Measurements from ENCODE around the gene CCDC3. TPM values are rescaled to one million over a fixed set of nuclear protein-coding genes. Genes with fewer than 3 reads are reported as not detected.

Gene CCDC3
- polyA plus RNA-seq, 6 donors from 2014 or later = not detected

DNA sequence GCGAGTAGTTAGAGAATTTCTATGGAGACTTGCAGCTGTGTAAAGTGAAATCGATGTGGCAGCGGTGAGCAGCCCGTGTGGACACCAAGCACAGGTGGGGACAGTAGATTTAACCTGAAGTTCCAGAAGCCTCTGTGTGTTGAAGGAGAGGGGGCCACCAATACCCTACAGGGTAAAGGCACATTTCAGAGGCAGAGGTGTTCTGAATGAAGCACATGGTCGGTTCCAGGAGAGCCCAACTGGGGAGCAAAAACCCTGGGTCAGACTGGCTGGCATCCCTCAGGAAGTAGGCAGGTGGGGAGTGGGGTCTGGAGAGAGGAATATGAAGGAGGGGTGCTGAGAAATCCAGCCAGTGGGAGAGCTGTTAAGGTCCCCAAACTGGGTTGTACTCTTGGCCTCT is 76.6 kb downstream of the CCDC3 start:
- Mint-ChIP-seq H3K9me3 (peaks cover 0 to 17% (median 4%) of the 10 kb centered on the region in 7 donors), H3K4me1 (no peaks in the 10 kb centered on the region), H3K36me3 (no peaks in the 10 kb centered on the region), H3K4me3 (no peak overlapping the region), H3K27ac (no peak overlapping the region), H3K27me3 (peaks cover 5 to 24% (median 8%) of the 10 kb centered on the region in 3 donors)
- DNase-seq (no peak), ATAC-seq (ENCODE audit: low read depth in 2 of 2) (no peak)

- Mint-ChIP-seq H3K36me3 (no peaks in the 10 kb centered on the region), H3K27me3 (peaks cover 0 to 24% (median 8%) of the 10 kb centered on the region in 3 donors), H3K9me3 (peaks cover 0 to 17% (median 4%) of the 10 kb centered on the region in 7 donors), H3K27ac (no peak overlapping the region), H3K4me1 (no peaks in the 10 kb centered on the region), H3K4me3 (no peak overlapping the region)
- ATAC-seq (ENCODE audit: low read depth in 2 of 2) (no peak), DNase-seq (no peak)
Measured at GRCh38 chr10:12922117-12922900, 79.2 kb downstream of the CCDC3 start.

DNA sequence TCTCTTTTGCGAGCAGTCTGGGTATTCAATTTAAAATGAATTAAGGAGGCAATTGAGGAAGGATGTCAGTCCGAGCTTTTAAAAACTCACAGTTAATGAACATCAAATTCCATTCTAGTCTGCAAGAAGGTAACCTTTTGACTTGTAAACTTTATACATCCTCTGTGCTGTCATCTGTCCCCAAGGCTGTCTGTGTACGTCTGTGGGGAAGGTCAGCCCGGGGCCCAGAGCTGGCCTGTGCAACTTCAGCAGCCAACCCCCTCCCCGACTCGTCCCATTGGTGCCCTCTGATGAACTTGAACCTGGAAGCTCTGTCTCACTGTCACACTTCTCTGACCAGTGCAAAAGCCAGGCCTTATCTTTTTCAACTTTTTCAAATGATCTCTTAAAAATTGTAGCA is 80.3 kb downstream of the CCDC3 start:
- DNase-seq (no peak), ATAC-seq (ENCODE audit: low read depth in 2 of 2) (no peak)
- Mint-ChIP-seq H3K9me3 (peaks cover 0 to 5% (median 0%) of the 10 kb centered on the region in 7 donors), H3K27ac (peak overlapping the region in 1 of 6 donors; percentile 34), H3K4me1 (no peaks in the 10 kb centered on the region), H3K36me3 (no peaks in the 10 kb centered on the region), H3K4me3 (no peak overlapping the region), H3K27me3 (peaks cover 0 to 19% (median 8%) of the 10 kb centered on the region in 3 donors)

DNA sequence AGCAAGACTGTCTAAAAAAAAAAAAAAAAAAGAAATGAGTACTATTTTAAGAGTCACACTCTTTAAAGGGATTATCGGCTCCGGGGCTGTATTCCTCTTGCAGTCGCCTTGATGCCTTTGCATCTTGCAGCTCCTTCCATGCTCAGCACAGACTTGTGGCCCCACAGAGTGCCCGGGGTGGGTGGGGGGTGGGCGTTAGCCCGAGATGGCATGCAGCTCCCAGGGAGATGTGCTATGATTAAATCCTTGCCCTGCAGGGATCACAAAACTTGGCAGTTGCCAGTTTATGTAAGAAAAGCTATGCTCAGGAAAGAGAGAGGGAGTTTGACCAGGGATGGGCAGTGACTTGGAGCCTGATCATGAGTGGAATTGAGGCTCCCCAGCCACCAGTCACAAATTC is 81.9 kb downstream of the CCDC3 start:
- Mint-ChIP-seq H3K27me3 (peaks cover 0 to 18% (median 16%) of the 10 kb centered on the region in 3 donors), H3K27ac (no peak overlapping the region), H3K4me1 (no peaks in the 10 kb centered on the region)

DNA sequence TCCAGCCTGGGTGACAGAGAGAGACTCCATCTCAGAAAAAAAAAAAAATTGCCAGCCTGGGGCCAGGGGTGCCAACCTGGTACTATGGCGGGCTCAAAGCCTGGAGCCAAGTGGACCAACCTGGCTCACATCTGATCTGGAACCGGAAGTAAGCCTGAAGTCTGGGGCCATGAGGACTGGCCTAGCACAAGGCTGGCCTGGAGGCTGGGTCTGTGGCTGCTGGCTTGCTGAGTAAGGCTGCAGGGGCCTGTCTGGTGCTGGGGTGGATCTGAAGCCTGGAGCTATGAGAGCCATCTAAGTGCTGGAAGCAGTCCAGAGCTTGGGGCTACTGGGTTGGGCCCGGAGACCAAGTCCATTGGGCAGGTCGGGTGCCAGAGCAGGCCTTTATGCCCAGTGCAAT is 84.9 kb downstream of the CCDC3 start:
- Mint-ChIP-seq H3K4me1 (no peaks in the 10 kb centered on the region), H3K36me3 (peaks cover 5 to 11% of the 10 kb centered on the region in 2 donors), H3K4me3 (no peak overlapping the region), H3K27ac (no peak overlapping the region), H3K27me3 (peaks cover 7 to 37% (median 31%) of the 10 kb centered on the region in 3 donors), H3K9me3 (peaks cover 0 to 13% (median 5%) of the 10 kb centered on the region in 7 donors)
- no peak for DNase-seq
- ATAC-seq (ENCODE audit: low read depth in 2 of 2) = no peak

More for the DNA sequence above, 81.9 kb downstream of the CCDC3 start:
- H3K4me3 Mint-ChIP-seq = no peak overlapping the region
- no peaks in the 10 kb centered on the region for H3K9me3 Mint-ChIP-seq
- no peaks in the 10 kb centered on the region for H3K36me3 Mint-ChIP-seq
- ATAC-seq (ENCODE audit: low read depth in 2 of 2) (no peak), DNase-seq (no peak)

- Mint-ChIP-seq H3K27me3 (peaks cover 7 to 37% (median 37%) of the 10 kb centered on the region in 3 donors), H3K9me3 (peaks cover 0 to 14% (median 5%) of the 10 kb centered on the region in 7 donors), H3K4me3 (no peak overlapping the region), H3K36me3 (peaks cover 5 to 11% of the 10 kb centered on the region in 2 donors), H3K27ac (no peak overlapping the region), H3K4me1 (no peaks in the 10 kb centered on the region)
- ATAC-seq (ENCODE audit: low read depth in 2 of 2) (no peak), DNase-seq (no peak)
Measured at GRCh38 chr10:12915637-12916168, 85.8 kb downstream of the CCDC3 start.

DNA sequence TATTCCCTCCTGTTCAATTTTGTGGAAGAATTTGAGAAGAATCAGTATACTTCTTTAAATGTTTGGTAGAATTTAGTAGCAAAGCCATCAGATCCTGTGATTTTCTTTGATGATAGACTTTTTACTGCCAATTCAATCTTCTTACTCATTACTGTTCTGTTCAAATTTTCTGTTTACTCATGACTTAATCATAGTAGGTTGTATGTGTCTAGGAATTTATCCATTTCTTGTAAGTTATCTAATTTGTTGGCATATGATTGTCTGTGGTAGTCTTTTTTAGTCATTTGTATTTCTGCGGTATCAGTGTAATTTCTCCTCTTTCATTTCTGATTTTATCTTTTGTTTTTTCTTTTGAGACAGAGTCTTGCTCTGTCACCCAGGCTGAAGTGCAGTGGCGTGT is 87.4 kb downstream of the CCDC3 start:
- H3K9me3 Mint-ChIP-seq = peaks cover 0 to 14% (median 5%) of the 10 kb centered on the region in 7 donors
- peaks cover 7 to 37% (median 37%) of the 10 kb centered on the region in 3 donors for H3K27me3 Mint-ChIP-seq
- DNase-seq (no peak), ATAC-seq (ENCODE audit: low read depth in 2 of 2) (no peak)
- peaks cover 5 to 11% of the 10 kb centered on the region in 2 donors for H3K36me3 Mint-ChIP-seq
- H3K4me1 Mint-ChIP-seq = no peaks in the 10 kb centered on the region
- no peak overlapping the region for H3K4me3 Mint-ChIP-seq
- no peak overlapping the region for H3K27ac Mint-ChIP-seq

- H3K4me3 Mint-ChIP-seq = no peak overlapping the region
- H3K9me3 Mint-ChIP-seq = peaks cover 0 to 14% (median 5%) of the 10 kb centered on the region in 7 donors
- DNase-seq = no peak
- H3K27me3 Mint-ChIP-seq = peaks cover 17 to 50% (median 37%) of the 10 kb centered on the region in 3 donors
- no peaks in the 10 kb centered on the region for H3K4me1 Mint-ChIP-seq
- peak overlapping the region in 1 of 6 donors; percentile 12 for H3K27ac Mint-ChIP-seq
- H3K36me3 Mint-ChIP-seq = peaks cover 5 to 11% of the 10 kb centered on the region in 2 donors
- ATAC-seq (ENCODE audit: low read depth in 2 of 2) = no peak
Measured at GRCh38 chr10:12911795-12912194, 89.7 kb downstream of the CCDC3 start.

DNA sequence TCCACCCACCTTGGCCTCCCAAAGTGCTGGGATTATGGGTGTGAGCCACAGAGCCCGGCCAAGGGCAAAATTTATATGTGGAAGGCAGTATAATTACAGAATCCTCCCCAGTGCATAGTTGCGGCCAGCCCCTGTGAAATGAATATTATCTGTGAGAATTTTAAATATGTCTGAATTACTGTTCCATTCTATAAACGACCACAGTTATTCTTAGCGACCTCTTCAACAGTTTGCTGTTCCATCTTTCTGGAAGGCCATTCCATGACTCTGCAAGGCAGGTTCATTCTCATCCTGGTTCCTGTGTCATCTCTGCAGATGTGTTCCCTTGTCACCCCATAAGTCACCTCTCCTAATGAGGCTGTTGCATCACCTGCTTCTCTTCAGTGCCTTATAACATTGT is 90.7 kb downstream of the CCDC3 start:
- no peak overlapping the region for H3K27ac Mint-ChIP-seq
- no peak for ATAC-seq (ENCODE audit: low read depth in 2 of 2)

GRCh38 chr10:12909836-12910185 is 91.7 kb downstream of the CCDC3 start:
- H3K4me3 Mint-ChIP-seq = no peak overlapping the region
- peaks cover 24 to 57% (median 38%) of the 10 kb centered on the region in 3 donors for H3K27me3 Mint-ChIP-seq
- H3K36me3 Mint-ChIP-seq = peaks cover 5 to 11% of the 10 kb centered on the region in 2 donors
- no peak overlapping the region for H3K27ac Mint-ChIP-seq
- H3K4me1 Mint-ChIP-seq = no peaks in the 10 kb centered on the region
- ATAC-seq (ENCODE audit: low read depth in 2 of 2) (no peak), DNase-seq (no peak)
- peaks cover 0 to 14% (median 5%) of the 10 kb centered on the region in 7 donors for H3K9me3 Mint-ChIP-seq

More for the DNA sequence above, 90.7 kb downstream of the CCDC3 start:
- Mint-ChIP-seq H3K27me3 (peaks cover 19 to 59% (median 41%) of the 10 kb centered on the region in 3 donors), H3K4me1 (no peaks in the 10 kb centered on the region), H3K4me3 (no peak overlapping the region), H3K36me3 (peaks cover 5 to 11% of the 10 kb centered on the region in 2 donors), H3K9me3 (peaks cover 0 to 14% (median 5%) of the 10 kb centered on the region in 7 donors)
- DNase-seq = no peak

- ATAC-seq (ENCODE audit: low read depth in 2 of 2) (no peak), DNase-seq (no peak)
- no peak overlapping the region for H3K27ac Mint-ChIP-seq
- H3K4me1 Mint-ChIP-seq = no peaks in the 10 kb centered on the region
- peaks cover 24 to 52% (median 33%) of the 10 kb centered on the region in 3 donors for H3K27me3 Mint-ChIP-seq
- H3K4me3 Mint-ChIP-seq = no peak overlapping the region
- H3K36me3 Mint-ChIP-seq = peaks cover 5 to 11% of the 10 kb centered on the region in 2 donors
- H3K9me3 Mint-ChIP-seq = peaks cover 0 to 14% (median 5%) of the 10 kb centered on the region in 7 donors
Measured at GRCh38 chr10:12909182-12909835, 92.2 kb downstream of the CCDC3 start.

DNA sequence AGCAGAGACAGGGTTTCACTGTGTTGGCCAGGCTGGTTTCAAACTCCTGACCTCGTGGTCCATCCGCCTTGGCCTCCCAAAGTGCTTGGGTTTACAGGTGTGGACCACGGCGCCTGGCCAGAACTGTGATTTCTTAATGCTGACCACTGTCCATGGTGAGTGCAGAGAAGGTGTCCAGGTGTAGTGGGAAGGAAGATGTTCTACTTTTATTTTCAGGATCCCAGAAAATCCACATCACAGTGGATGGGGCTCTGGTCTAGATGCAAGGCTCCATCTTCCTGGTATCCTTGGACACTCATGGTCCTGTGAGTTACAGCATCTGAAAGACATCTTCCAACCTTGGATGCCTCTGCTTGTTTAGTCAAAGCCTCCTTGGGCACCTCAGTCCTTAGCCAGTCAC is 92.7 kb downstream of the CCDC3 start:
- Mint-ChIP-seq H3K4me1 (no peaks in the 10 kb centered on the region), H3K27me3 (peaks cover 19 to 47% (median 27%) of the 10 kb centered on the region in 3 donors), H3K4me3 (no peak overlapping the region), H3K36me3 (peaks cover 5 to 11% of the 10 kb centered on the region in 2 donors), H3K27ac (no peak overlapping the region), H3K9me3 (peaks cover 0 to 14% (median 5%) of the 10 kb centered on the region in 7 donors)
- ATAC-seq (ENCODE audit: low read depth in 2 of 2) = no peak
- DNase-seq = no peak

GRCh38 chr10:12907656-12908055 is 93.9 kb downstream of the CCDC3 start:
- Mint-ChIP-seq H3K27ac (peak overlapping the region in 1 of 6 donors; percentile 70), H3K9me3 (peaks cover 0 to 11% (median 4%) of the 10 kb centered on the region in 7 donors), H3K36me3 (peaks cover 5 to 9% of the 10 kb centered on the region in 2 donors), H3K27me3 (peaks cover 18 to 39% (median 23%) of the 10 kb centered on the region in 3 donors), H3K4me1 (no peaks in the 10 kb centered on the region), H3K4me3 (no peak overlapping the region)
- ATAC-seq (ENCODE audit: low read depth in 2 of 2) (no peak), DNase-seq (no peak)

Measured in naive B cell (primary cell).